Activated CD8-positive, alpha-beta memory T cell treated with anti-CD3 and anti-CD28 coated beads, Interleukin-2, amount 50 U/mL, for 1 hour (primary cell): ENCODE data around the gene SPRY1.
A peak's percentile ranks its signal among the peaks of the same experiment; 100 is the strongest.

Source experiments
- DNase-seq: peaks from one replicate; pipeline ENCODE4 v3.0.0-alpha.2; 2020; ENCODE audit errors: extremely low read depth

The SPRY1 gene

GRCh38 chr4:123443401-123444289, 47.0 kb downstream of the SPRY1 start:
- DNase-seq, result no peak

- DNase-seq, result peak; percentile 18
Observed at GRCh38 chr4:123444290-123444731, 47.7 kb downstream of the SPRY1 start.

DNA sequence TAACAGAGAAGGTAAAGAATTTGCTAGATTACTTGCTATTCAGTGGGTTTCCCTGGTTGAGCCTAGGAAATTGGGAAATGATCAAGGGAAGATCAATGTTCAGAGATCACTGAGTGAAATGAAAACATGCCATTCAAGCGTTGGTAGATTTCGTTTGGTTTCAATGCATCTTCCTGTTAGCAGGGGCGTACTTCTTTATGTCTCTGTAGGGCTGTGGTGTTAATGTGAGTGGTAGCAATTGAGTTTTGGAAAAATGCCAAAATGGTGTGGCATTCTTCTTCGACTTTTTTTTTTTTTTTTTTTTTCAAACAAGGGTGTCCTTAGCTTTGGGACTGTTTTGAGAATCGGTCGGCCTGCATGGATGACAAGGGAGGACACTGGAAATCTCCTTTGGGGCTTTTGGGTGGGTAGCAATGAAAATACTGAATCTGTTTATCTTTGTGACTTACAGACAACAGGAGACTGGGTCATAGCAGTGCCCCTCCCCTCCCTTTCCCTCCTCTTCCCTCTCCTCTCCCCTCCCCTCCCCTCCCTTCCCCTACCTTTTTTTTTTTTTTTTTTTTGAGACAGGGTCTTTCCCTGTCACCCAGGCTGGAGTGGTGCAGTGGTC, 50.4 kb downstream of the SPRY1 start:
- DNase-seq, result no peak

GRCh38 chr4:123449362-123449761, 52.8 kb downstream of the SPRY1 start:
- DNase-seq, result no peak

GRCh38 chr4:123449780-123450179, 53.2 kb downstream of the SPRY1 start:
- no peak for DNase-seq

GRCh38 chr4:123450393-123450792, 53.8 kb downstream of the SPRY1 start:
- DNase-seq, result no peak

- DNase-seq, result no peak
Observed at GRCh38 chr4:123452616-123453015, 56.0 kb downstream of the SPRY1 start.

DNA sequence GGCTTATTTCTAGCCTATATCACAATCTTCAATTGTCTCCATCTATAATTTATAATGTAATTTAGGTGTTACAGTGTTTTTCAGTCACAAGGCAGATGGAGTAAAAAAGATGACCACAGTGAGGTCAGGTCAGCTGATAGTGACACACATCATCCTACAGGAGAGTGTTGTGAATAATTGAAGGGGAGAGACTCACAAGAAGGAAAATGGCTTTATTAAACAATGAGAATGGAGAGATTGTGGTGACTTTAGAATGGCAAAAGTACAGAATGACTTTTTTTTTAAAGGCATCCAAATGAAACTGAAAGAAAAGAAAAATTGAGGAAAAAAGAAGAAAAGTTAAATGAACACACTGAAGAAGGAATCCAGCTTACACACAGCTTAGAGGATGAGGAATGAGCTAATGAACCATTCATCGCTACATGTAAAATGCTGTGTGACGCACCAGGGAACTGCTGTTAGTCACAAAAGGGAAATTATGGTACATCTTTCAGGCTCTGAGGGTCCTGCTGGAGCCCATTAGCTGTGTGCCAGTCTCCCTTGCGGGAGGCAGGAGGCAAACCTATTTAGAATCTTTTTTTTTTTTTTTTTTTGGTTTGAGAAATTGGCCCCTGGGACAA, 56.6 kb downstream of the SPRY1 start:
- DNase-seq, result no peak
